ENCODE measurements around the gene SAV1.
"Not testable (repeated sequence)": the region's sequence is repeated elsewhere in the genome, so short reads cannot be mapped to it uniquely, and the experiment has no call there.

GRCh38 chr14:50624947-50625346 is 43.2 kb downstream of the SAV1 start:
- TF ChIP-seq ZNF546 (CRISPR knock-in tag; conservative IDR thresholded peaks at IDR 0.05); ZBTB1 (CRISPR knock-in tag; IDR thresholded peaks at IDR 0.05; ENCODE audit: borderline replicate concordance); ELF4 (CRISPR knock-in tag; IDR thresholded peaks at IDR 0.05; ENCODE audit: borderline replicate concordance); E2F5 (CRISPR knock-in tag; conservative IDR thresholded peaks at IDR 0.05); RNF2 (conservative IDR thresholded peaks at IDR 0.05; ENCODE audit: low read depth); ARID5B (CRISPR knock-in tag; IDR thresholded peaks at IDR 0.05); XRCC5 (optimal IDR thresholded peaks at IDR 0.05; ENCODE audit: low read length); CTCF (CRISPR knock-in tag; IDR thresholded peaks at IDR 0.05); REST (IDR thresholded peaks at IDR 0.05; ENCODE audit: borderline replicate concordance in 1 of 2, low read depth in 1 of 2, low read length in 2 of 2); IRF2 (CRISPR knock-in tag; IDR thresholded peaks at IDR 0.05); EZH2 (conservative IDR thresholded peaks at IDR 0.05; ENCODE audit: low read depth, low read length); ETV6 (CRISPR knock-in tag; conservative IDR thresholded peaks at IDR 0.05); CBX5 (CRISPR knock-in tag; IDR thresholded peaks at IDR 0.05; ENCODE audit: borderline replicate concordance); MYC (CRISPR knock-in tag; IDR thresholded peaks at IDR 0.05; ENCODE audit: borderline replicate concordance): not testable (repeated sequence)
